Uterus (tissue), 2 donors: ENCODE measurements around the gene WHRN.

Experiments
- CTCF ChIP-seq, 4 experiments: fragments of 200-600 bp in 2 of 4; fragments of 450-650 bp in 2 of 4; sonication (generic) in 2 of 4; IDR thresholded peaks; one replicate each; pipeline ENCODE4 v1.5.1; 2016 to 2019; ENCODE audit warnings: antibody characterized with exemption in 4 of 4, mild to moderate bottlenecking in 2 of 4, moderate library complexity in 1 of 4
- POLR2A ChIP-seq, 2 donors: fragments of 450-650 bp; IDR thresholded peaks; one replicate each; pipeline ENCODE4 v1.6.1; 2016; ENCODE audit warnings: antibody characterized with exemption in 2 of 2, mild to moderate bottlenecking in 1 of 2, moderate library complexity in 1 of 2

- TF ChIP-seq POLR2A (IDR thresholded peaks at IDR 0.05) (no peak), CTCF (IDR thresholded peaks at IDR 0.05) (no peak)
Measured at GRCh38 chr9:114494776-114495569, 10.3 kb downstream of the WHRN start.
